Measurements from ENCODE around the gene CX3CL1. TPM values are rescaled to one million over a fixed set of nuclear protein-coding genes. Genes with fewer than 3 reads are reported as not detected.
A peak's percentile ranks its signal among the peaks of the same experiment; 100 is the strongest.

The CX3CL1 gene
- polyA plus RNA-seq, 1 donor (not counting 4 experiments of a cell fraction or from before 2014, with no cell fraction given), result 0.47 TPM

- H3K4me1 ChIP-seq (ENCODE audit: control insufficient read depth, extremely low read depth, insufficient read depth, low read length), result peaks cover 29% of the 10 kb centered on the region
Measured at GRCh38 chr16:57381791-57382534, 9.7 kb downstream of the CX3CL1 start.

GRCh38 chr16:57382535-57383275, 10.4 kb downstream of the CX3CL1 start:
- TF ChIP-seq EZH2 (IDR thresholded peaks at IDR 0.05; ENCODE audit: low read length) (no peak), CTCF (optimal IDR thresholded peaks at IDR 0.05 in 1 of 3, IDR thresholded peaks at IDR 0.05 in 1 of 3, conservative IDR thresholded peaks at IDR 0.05 in 1 of 3; ENCODE audit: extremely low read depth in 1 of 3, insufficient read depth in 2 of 3, low read length in 3 of 3) (peak in 1 of 3 experiments; percentile 25)
- Histone ChIP-seq H3K27ac (ENCODE audit: control insufficient read depth, insufficient read depth, low read length) (no peak overlapping the region), H3K9me3 (ENCODE audit: control insufficient read depth, low read depth, low read length) (no peaks in the 10 kb centered on the region), H3K4me3 (ENCODE audit: control insufficient read depth in 2 of 3, extremely low read depth in 1 of 3, insufficient read depth in 2 of 3, low read depth in 1 of 3, low read length in 3 of 3) (no peak overlapping the region), H3K27me3 (ENCODE audit: control insufficient read depth, extremely low read depth, insufficient read depth, low read length) (no peaks in the 10 kb centered on the region), H3K4me2 (ENCODE audit: control insufficient read depth, extremely low read depth, insufficient read depth, low read depth, low read length) (no peak overlapping the region), H4K20me1 (ENCODE audit: control insufficient read depth, extremely low read depth, insufficient read depth, low read length) (no peaks in the 10 kb centered on the region), H3K4me1 (ENCODE audit: control insufficient read depth, extremely low read depth, insufficient read depth, low read length) (peaks cover 22% of the 10 kb centered on the region), H2AFZ (ENCODE audit: control insufficient read depth, low read length) (no peak overlapping the region), H3K79me2 (ENCODE audit: control insufficient read depth, insufficient read depth, low read length) (no peaks in the 10 kb centered on the region), H3K9ac (ENCODE audit: control insufficient read depth, extremely low read depth, insufficient read depth, low read length) (no peak overlapping the region), H3K36me3 (ENCODE audit: control insufficient read depth in 2 of 2, extremely low read depth in 1 of 2, insufficient read depth in 2 of 2, low read length in 2 of 2) (no peaks in the 10 kb centered on the region), H3K9me1 (ENCODE audit: control insufficient read depth, extremely low read depth, insufficient read depth, low read length) (no peaks in the 10 kb centered on the region)
- dilution Hi-C loops (cut with MboI; ENCODE audit: extremely low pct_ligation_motif_present, low sequenced_read_pairs), result no loop called here
- no peak for DNase-seq (ENCODE audit: low read depth, low spot score)
- no peak for FAIRE-seq

More at GRCh38 chr16:57381791-57382534, 9.7 kb downstream of the CX3CL1 start:
- Histone ChIP-seq H3K27me3 (ENCODE audit: control insufficient read depth, extremely low read depth, insufficient read depth, low read length) (no peaks in the 10 kb centered on the region), H3K9me1 (ENCODE audit: control insufficient read depth, extremely low read depth, insufficient read depth, low read length) (no peaks in the 10 kb centered on the region), H2AFZ (ENCODE audit: control insufficient read depth, low read length) (no peak overlapping the region), H3K9me3 (ENCODE audit: control insufficient read depth, low read depth, low read length) (no peaks in the 10 kb centered on the region), H3K4me3 (ENCODE audit: control insufficient read depth in 2 of 3, extremely low read depth in 1 of 3, insufficient read depth in 2 of 3, low read depth in 1 of 3, low read length in 3 of 3) (no peak overlapping the region), H3K27ac (ENCODE audit: control insufficient read depth, insufficient read depth, low read length) (no peak overlapping the region), H3K79me2 (ENCODE audit: control insufficient read depth, insufficient read depth, low read length) (no peaks in the 10 kb centered on the region), H3K36me3 (ENCODE audit: control insufficient read depth in 2 of 2, extremely low read depth in 1 of 2, insufficient read depth in 2 of 2, low read length in 2 of 2) (no peaks in the 10 kb centered on the region), H4K20me1 (ENCODE audit: control insufficient read depth, extremely low read depth, insufficient read depth, low read length) (no peaks in the 10 kb centered on the region), H3K4me2 (ENCODE audit: control insufficient read depth, extremely low read depth, insufficient read depth, low read depth, low read length) (no peak overlapping the region), H3K9ac (ENCODE audit: control insufficient read depth, extremely low read depth, insufficient read depth, low read length) (no peak overlapping the region)
- DNase-seq (ENCODE audit: low read depth, low spot score) (no peak), FAIRE-seq (no peak)
- dilution Hi-C loops (cut with MboI; ENCODE audit: extremely low pct_ligation_motif_present, low sequenced_read_pairs), result no loop called here
- TF ChIP-seq CTCF (optimal IDR thresholded peaks at IDR 0.05 in 1 of 3, IDR thresholded peaks at IDR 0.05 in 1 of 3, conservative IDR thresholded peaks at IDR 0.05 in 1 of 3; ENCODE audit: extremely low read depth in 1 of 3, insufficient read depth in 2 of 3, low read length in 3 of 3) (no peak), EZH2 (IDR thresholded peaks at IDR 0.05; ENCODE audit: low read length) (no peak)

Measured in keratinocyte (primary cell).